H1 (cell line): ENCODE results near the gene HSD11B1L. TPM values are rescaled to one million over a fixed set of nuclear protein-coding genes. Genes with fewer than 3 reads are reported as not detected.

Source experiments
- CTCF ChIA-PET: fragments of 300-600 bp; sonication (Branson Sonifier 250); formaldehyde crosslinking; loops from one replicate; lab custom pipeline; 2021; ENCODE audit not compliant: partially characterized antibody; lab: Charles Lee
- POLR2A ChIA-PET: fragments of 300-600 bp; sonication (Branson Sonifier 250); formaldehyde crosslinking; loops from one replicate; lab custom pipeline; 2021; ENCODE audit warnings: inconsistent platforms; ENCODE audit not compliant: partially characterized antibody; lab: Charles Lee
- DNase-seq, 2 experiments: peaks; one replicate each; pipeline versions ENCODE4 v3.0.0 to v3.0.0-alpha.2; 2010 to 2022; ENCODE audit warnings: low spot score in 2 of 2, low read depth in 1 of 2, mixed read lengths in 1 of 2
- FAIRE-seq: peaks from 2 replicates; lab custom pipeline; 2011; peaks lifted over from hg19 to GRCh38; lab: Jason Lieb, UNC
- H2AFZ ChIP-seq: 2 replicates; pipeline ENCODE4 v1.8.1; 2012; ENCODE audit warnings: low read length, inconsistent platforms
- H2AK5ac ChIP-seq: 2 replicates; pipeline ENCODE4 v1.6.1; 2013; ENCODE audit warnings: low read depth, low read length
- H2BK120ac ChIP-seq: replicated peaks from 2 replicates; pipeline ENCODE3; 2013; ENCODE audit warnings: low read depth, low read length, inconsistent platforms
- H2BK12ac ChIP-seq: 2 replicates; pipeline ENCODE4 v1.6.1; 2013; ENCODE audit warnings: low read depth, low read length
- H2BK15ac ChIP-seq: 2 replicates; pipeline ENCODE4 v1.6.1; 2013; ENCODE audit warnings: low read length
- H2BK20ac ChIP-seq: 2 replicates; pipeline ENCODE4 v1.6.1; 2013; ENCODE audit warnings: low read length
- H2BK5ac ChIP-seq: 2 replicates; pipeline ENCODE4 v1.6.1; 2013; ENCODE audit warnings: low read depth, low read length
- H3K14ac ChIP-seq: 2 replicates; pipeline ENCODE4 v1.6.1; 2013; ENCODE audit warnings: inconsistent platforms; ENCODE audit not compliant: insufficient read length
- H3K18ac ChIP-seq: 2 replicates; pipeline ENCODE4 v1.6.1; 2013; ENCODE audit warnings: low read length; ENCODE audit errors: extremely low read depth
- H3K23ac ChIP-seq: 2 replicates; pipeline ENCODE4 v1.6.1; 2013; ENCODE audit warnings: inconsistent platforms; ENCODE audit not compliant: insufficient read length
- H3K23me2 ChIP-seq: 2 replicates; pipeline ENCODE4 v1.6.1; 2013; ENCODE audit warnings: low read depth, low read length
- H3K27ac ChIP-seq: 2 replicates; pipeline ENCODE4 v1.6.1; 2011; ENCODE audit warnings: low read depth, low read length, inconsistent platforms
- H3K27me3 ChIP-seq, 4 experiments: replicated peaks in 1 of 4; 1 replicate in 1 of 4; 2 replicates in 3 of 4; pipeline versions ENCODE4 v1.6.1 to v1.8.1; 2011 to 2013; ENCODE audit warnings: low read length in 3 of 4, mild to moderate bottlenecking in 3 of 4, inconsistent platforms in 2 of 4, mixed read lengths in 2 of 4, moderate library complexity in 1 of 4; ENCODE audit not compliant: control insufficient read depth in 3 of 4, insufficient read depth in 3 of 4; ENCODE audit errors: extremely low read depth in 1 of 4
- H3K36me3 ChIP-seq, 4 experiments: 2 replicates each; pipeline versions ENCODE4 v1.6.1 to v1.8.1; 2011 to 2013; ENCODE audit warnings: mild to moderate bottlenecking in 4 of 4, low read length in 3 of 4, moderate library complexity in 2 of 4, control low read depth in 1 of 4, inconsistent platforms in 1 of 4; ENCODE audit not compliant: insufficient read depth in 4 of 4, control insufficient read depth in 2 of 4
- H3K4ac ChIP-seq: replicated peaks from 2 replicates; pipeline ENCODE3; 2013; ENCODE audit warnings: low read length, low read depth, mixed read lengths, inconsistent platforms; ENCODE audit not compliant: insufficient read length
- H3K4me1 ChIP-seq, 4 experiments: replicated peaks in 1 of 4; 1 replicate in 1 of 4; 2 replicates in 3 of 4; pipeline versions ENCODE4 v1.6.1 to v1.8.1; 2011 to 2013; ENCODE audit warnings: low read length in 3 of 4, inconsistent platforms in 2 of 4, mixed read lengths in 1 of 4; ENCODE audit not compliant: insufficient read depth in 4 of 4, control insufficient read depth in 3 of 4
- H3K4me2 ChIP-seq, 2 experiments: 2 replicates each; pipeline versions ENCODE4 v1.6.1 to v1.8.1; 2011 to 2013; ENCODE audit warnings: low read depth in 2 of 2, low read length in 2 of 2, control low read depth in 1 of 2, inconsistent platforms in 1 of 2, mild to moderate bottlenecking in 1 of 2; ENCODE audit not compliant: insufficient read depth in 1 of 2
- H3K4me3 ChIP-seq, 4 experiments: fragments of 200-600, 300-600 bp in 1 of 4; sonication (generic), shearing (Covaris generic), sonication (Bioruptor Twin) in 1 of 4; 2 replicates each; pipeline versions ENCODE4 v1.5.1 to v1.8.1; 2011 to 2016; ENCODE audit warnings: low read length in 4 of 4, low read depth in 3 of 4, control low read depth in 2 of 4, inconsistent platforms in 2 of 4, mild to moderate bottlenecking in 2 of 4, mixed read lengths in 1 of 4, moderate library complexity in 1 of 4; ENCODE audit not compliant: insufficient read depth in 2 of 4; ENCODE audit errors: extremely low read depth in 1 of 4
- H3K56ac ChIP-seq: replicated peaks from 2 replicates; pipeline ENCODE3; 2013; ENCODE audit warnings: low read depth, mild to moderate bottlenecking, mixed read lengths, low read length, inconsistent platforms; ENCODE audit not compliant: insufficient read length
- H3K79me1 ChIP-seq: 2 replicates; pipeline ENCODE4 v1.6.1; 2013; ENCODE audit warnings: low read depth, low read length, control low read depth
- H3K79me2 ChIP-seq, 2 experiments: 2 replicates each; pipeline versions ENCODE4 v1.6.1 to v1.8.1; 2012 to 2013; ENCODE audit warnings: low read length in 2 of 2, mild to moderate bottlenecking in 2 of 2, inconsistent platforms in 1 of 2; ENCODE audit not compliant: insufficient read depth in 2 of 2, control insufficient read depth in 1 of 2
- H3K9ac ChIP-seq, 4 experiments: replicated peaks in 1 of 4; 1 replicate in 1 of 4; 2 replicates in 3 of 4; pipeline versions ENCODE4 v1.6.1 to v1.8.1; 2011 to 2013; ENCODE audit warnings: low read depth in 3 of 4, low read length in 3 of 4, control low read depth in 2 of 4, mild to moderate bottlenecking in 2 of 4, moderate library complexity in 2 of 4, inconsistent platforms in 1 of 4; ENCODE audit errors: extremely low read depth in 1 of 4
- H3K9me3 ChIP-seq, 2 experiments: 2 replicates each; pipeline versions ENCODE4 v1.6.1 to v1.8.1; 2012 to 2013; ENCODE audit warnings: mild to moderate bottlenecking in 2 of 2, moderate library complexity in 2 of 2, control low read depth in 1 of 2, inconsistent platforms in 1 of 2, low read depth in 1 of 2, low read length in 1 of 2, mixed read lengths in 1 of 2; ENCODE audit not compliant: insufficient read depth in 2 of 2
- H4K20me1 ChIP-seq, 2 experiments: replicated peaks in 1 of 2; 2 replicates each; pipeline versions ENCODE3 to v1.8.1; 2011 to 2013; ENCODE audit warnings: inconsistent platforms in 2 of 2, low read length in 2 of 2, mild to moderate bottlenecking in 1 of 2; ENCODE audit not compliant: insufficient read depth in 2 of 2, control insufficient read depth in 1 of 2
- H4K5ac ChIP-seq: 2 replicates; pipeline ENCODE4 v1.6.1; 2013; ENCODE audit warnings: low read length, low read depth, mixed read lengths, inconsistent platforms; ENCODE audit not compliant: insufficient read length
- H4K8ac ChIP-seq: 2 replicates; pipeline ENCODE4 v1.8.0; 2013; ENCODE audit warnings: mild to moderate bottlenecking, moderate library complexity, low read length, inconsistent platforms; ENCODE audit not compliant: insufficient read depth; ENCODE audit errors: extremely low read depth
- H4K91ac ChIP-seq: replicated peaks from 2 replicates; pipeline ENCODE3; 2013; ENCODE audit warnings: low read length, mixed read lengths, inconsistent platforms; ENCODE audit not compliant: insufficient read length
- ATF2 ChIP-seq: IDR thresholded peaks from 2 replicates; pipeline ENCODE4 v1.6.1; 2012; ENCODE audit warnings: low read length, inconsistent platforms
- GABPA ChIP-seq: IDR thresholded peaks from 2 replicates; pipeline ENCODE4 v1.6.1; 2011; ENCODE audit warnings: mild to moderate bottlenecking, low read length, moderate library complexity, borderline replicate concordance; ENCODE audit not compliant: insufficient read depth
- PHF8 ChIP-seq: fragments of 200-600 bp; sonication (generic); conservative IDR thresholded peaks from 2 replicates; pipeline ENCODE4 v1.7.1; 2012; ENCODE audit warnings: low read depth, mild to moderate bottlenecking, inconsistent platforms, low read length, moderate library complexity
- USF2 ChIP-seq: IDR thresholded peaks from 2 replicates; pipeline ENCODE4 v1.6.1; 2011; ENCODE audit warnings: low read length, improper control_type of control experiment
- WGBS, 2 experiments: shearing (Covaris generic) in 1 of 2; methylation state at CpG; one replicate each; pipeline versions ENCODE4 v1.1.6 to v1.1.7; 2013 to 2015; ENCODE audit warnings: low lambda C conversion rate in 2 of 2, mixed read lengths in 2 of 2, inconsistent platforms in 1 of 2, low coverage in 1 of 2, missing lambda C conversion rate in 1 of 2; ENCODE audit not compliant: insufficient replicate concordance in 2 of 2, insufficient coverage in 1 of 2, insufficient read length in 1 of 2; ENCODE audit errors: extremely low coverage in 1 of 2, missing lambda C conversion rate in 1 of 2; 5-methylcytosine and 5-hydroxymethylcytosine counted together
- long read RNA-seq, 2 experiments: library from RNA in 1 of 2; library from capped mRNA in 1 of 2; stranded (forward); transcript quantifications; one replicate each; pipeline ENCODE4 v2.0.0, GENCODE V29; 2021; ENCODE audit warnings: inconsistent platforms in 1 of 2
- polyA minus RNA-seq, 3 experiments: library from RNA; depleted of rRNA, polyadenylated mRNA; stranded (reverse); fragments of >200 nt; gene quantifications; 1 replicate in 2 of 3; 2 replicates in 1 of 3; pipeline ENCODE4 v1.2.3, GENCODE V29; 2011
- polyA plus RNA-seq, 7 experiments: library from polyadenylated mRNA; depleted of rRNA in 3 of 7; stranded (reverse) in 5 of 7; unstranded in 2 of 7; fragments of >200 nt in 5 of 7; fragments of 200-250 nt in 2 of 7; gene quantifications; 1 replicate in 5 of 7; 2 replicates in 1 of 7; 4 replicates in 1 of 7; pipeline versions ENCODE4 v1.2.1 to v1.2.3, GENCODE V29; 2011 to 2013; ENCODE audit warnings: missing spikeins in 2 of 7, mixed read lengths in 2 of 7
- total RNA-seq: library from RNA; stranded (reverse); fragmentation: NEBNext Ultra II Directional; extraction: Animal tissue kit (Norgen Biotek cat#: 25700); gene quantifications from 2 replicates; pipeline ENCODE4 v1.2.1, GENCODE V29; 2021

Gene HSD11B1L
- total RNA-seq (8.2 and 9.5 TPM in 2 replicates), polyA plus RNA-seq (2011; rRNA removed) (20.6 and 29.4 TPM in 2 replicates), polyA minus RNA-seq (2011; rRNA and poly(A)+ RNA removed) (1.6 and 2.3 TPM in 2 replicates)
- 22.0 TPM for polyA plus RNA-seq (2011; cell fraction: cytosol; rRNA removed)
- polyA plus RNA-seq (2011; cell fraction: nucleus; rRNA removed): 22.8 TPM
- 8.0 to 16.5 TPM (median 12.2 TPM) in 4 replicates for polyA plus RNA-seq (2012, experiment 1 of 2)
- 8.5 TPM for polyA plus RNA-seq (2012, experiment 2 of 2)
- 10.6 TPM for polyA plus RNA-seq (2013, experiment 1 of 2)
- 10.7 TPM for polyA plus RNA-seq (2013, experiment 2 of 2)
- polyA minus RNA-seq (2011; cell fraction: cytosol; rRNA and poly(A)+ RNA removed): 11.4 TPM
- 4.7 TPM for polyA minus RNA-seq (2011; cell fraction: nucleus; rRNA and poly(A)+ RNA removed)
- long read RNA-seq, experiment 1, partial matches to known transcripts: 2 of 8 reads
- long read RNA-seq, experiment 1, other reads (novel, unspliced or antisense): 4 of 8 reads
- long read RNA-seq, experiment 2, partial matches to known transcripts: 0 of 1 reads
- long read RNA-seq, experiment 2, other reads (novel, unspliced or antisense): 0 of 1 reads

- CTCF ChIA-PET: no interaction called here
- Histone ChIP-seq H3K56ac (peak within 1 kb of the TSS; percentile 80), H3K27ac (peak within 1 kb of the TSS; percentile 88), H3K79me1 (peaks cover 3% of the 10 kb centered on the region; the same call in 1 of the 2 replicates), H4K20me1 (peaks cover 0 to 10% of the 10 kb centered on the region in 2 experiments), H2AFZ (peak within 1 kb of the TSS; percentile 92; the same call in 1 of the 2 replicates), H3K18ac (peak within 1 kb of the TSS; percentile 93), H3K4me1 (peaks cover 0 to 14% (median 0%) of the 10 kb centered on the region in 4 experiments; a peak in 5 of 7 replicates), H2BK5ac (peak within 1 kb of the TSS; percentile 81; the same call in 1 of the 2 replicates), H3K4me3 (peak within 1 kb of the TSS; percentile 58 to 83 (median 76)), H3K4me2 (peak within 1 kb of the TSS; percentile 89 to 97), H2AK5ac (0 out of 2 replicates have a peak within 1 kb of the TSS, but pooled peaks have one; percentile 90), H3K14ac (no peak within 1 kb of the TSS), H4K8ac (peak within 1 kb of the TSS; percentile 92), H4K5ac (peak within 1 kb of the TSS; percentile 76), H2BK12ac (peak within 1 kb of the TSS; percentile 80; the same call in 1 of the 2 replicates), H3K23me2 (peaks cover 15% of the 10 kb centered on the region; the same call in 1 of the 2 replicates), H3K79me2 (no peaks in the 10 kb centered on the region), H2BK15ac (no peak within 1 kb of the TSS), H3K36me3 (0 out of 8 replicates have a peak, but pooled peaks cover 0 to 2% (median 0%) of the 10 kb centered on the region in 4 experiments), H2BK20ac (no peak within 1 kb of the TSS), H3K9me3 (no peaks in the 10 kb centered on the region), H3K4ac (peak within 1 kb of the TSS; percentile 94), H4K91ac (no peak within 1 kb of the TSS), H3K23ac (no peak within 1 kb of the TSS), H3K27me3 (no peaks in the 10 kb centered on the region), H3K9ac (peak within 1 kb of the TSS; percentile 59 to 67 (median 64); a peak in 6 of 7 replicates), H2BK120ac (peak within 1 kb of the TSS; percentile 22)
- peak; percentile 91 for FAIRE-seq
- POLR2A ChIA-PET: interaction anchor here (0.5 to 1.7 kb wide), 4 partner anchors 9 to 33 kb away, joined by 3 to 8 read pairs (median 6); partner anchors contain the start of gene RPL36
- WGBS, 2 experiments: 3% methylated on average over 68 of the region's 94 CpGs; no CpG with 5 or more reads in 1 of the 2 experiments
- peak; percentile 97 to 100 for DNase-seq
- TF ChIP-seq PHF8 (peak; percentile 41; the same call in 1 of the 2 replicates), GABPA (no peak), ATF2 (no peak), USF2 (peak; percentile 97)
Measured at GRCh38 chr19:5680437-5681368, at the start of gene HSD11B1L, which contains the start of gene MICOS13. TSS of gene HSD11B1L (plus strand) at chr19:5681027. CDS start at chr19:5684833, 3,806 bp downstream. TSS of gene MICOS13 (minus strand) at chr19:5680516. CDS start at chr19:5680486, 30 bp downstream.
